ENCODE results near the gene AMY2B.
"Not testable (repeated sequence)": the region's sequence is repeated elsewhere in the genome, so short reads cannot be mapped to it uniquely, and the experiment has no call there.

AMY2B gene

GRCh38 chr1:103616994-103617477 is 45.6 kb downstream of the AMY2B start, which contains the start of gene AMY2A:
AMY2A (plus strand) TSS chr1:103617427; CDS start chr1:103617441, 14 bp downstream.
- DNase-seq (ENCODE audit: low read depth), result not testable (repeated sequence)

GRCh38 chr1:103627436-103627835 is 56.0 kb downstream of the AMY2B start:
- not testable (repeated sequence) for DNase-seq (ENCODE audit: low read depth)

Data from T follicular helper cell (primary cell).